B cell (primary cell): Measurements from ENCODE around the gene MICAL3. TPM values are rescaled to one million over a fixed set of nuclear protein-coding genes. Genes with fewer than 3 reads are reported as not detected.

Experiments
- ATAC-seq: fragments of 200-7000 bp; cut with Tn5 transposase; one replicate; pipeline ENCODE4 v1.10.0; 2021; ENCODE audit warnings: low read depth, mild to moderate bottlenecking, moderate number of reproducible peaks, moderate library complexity
- CTCF ChIA-PET: fragments of 350-600 bp; sonication (Branson Sonifier 250); formaldehyde crosslinking; loops from one replicate; lab custom pipeline; 2021; ENCODE audit warnings: antibody characterized with exemption, inconsistent platforms; lab: Charles Lee
- POLR2A ChIA-PET: fragments of 350-600 bp; sonication (Branson Sonifier 250); formaldehyde crosslinking; loops from one replicate; lab custom pipeline; 2021; ENCODE audit warnings: antibody characterized with exemption; lab: Charles Lee
- DNase-seq: peaks from one replicate; pipeline ENCODE4 v3.0.0; 2013
- H2AFZ ChIP-seq: 2 replicates; pipeline ENCODE4 v1.6.1; 2012; ENCODE audit warnings: mild to moderate bottlenecking, low read depth, low read length; ENCODE audit not compliant: insufficient read depth, poor library complexity, severe bottlenecking
- H3K27ac ChIP-seq, 2 donors: 1 replicate in 1 of 2; 2 replicates in 1 of 2; pipeline ENCODE4 v1.5.1; 2012 to 2013; ENCODE audit warnings: low read length in 2 of 2, mild to moderate bottlenecking in 2 of 2, moderate library complexity in 1 of 2
- H3K27me3 ChIP-seq, 4 experiments: fragments of 200-600 bp in 1 of 4; sonication (generic) in 1 of 4; replicated peaks in 1 of 4; 1 replicate in 2 of 4; 2 replicates in 2 of 4; pipeline versions ENCODE4 v1.6.1 to v1.7.0; 2013 to 2016; ENCODE audit warnings: low read length in 3 of 4, mild to moderate bottlenecking in 2 of 4, mixed read lengths in 1 of 4, moderate library complexity in 1 of 4; ENCODE audit not compliant: insufficient read depth in 4 of 4, control insufficient read depth in 3 of 4; ENCODE audit errors: control extremely low read depth in 1 of 4
- H3K36me3 ChIP-seq, 2 experiments: replicated peaks in 1 of 2; 1 replicate in 1 of 2; 2 replicates in 1 of 2; pipeline versions ENCODE4 v1.6.1 to v1.7.1; 2013; ENCODE audit warnings: low read length in 1 of 2; ENCODE audit not compliant: insufficient read depth in 2 of 2, control insufficient read depth in 1 of 2; ENCODE audit errors: control extremely low read depth in 1 of 2, extremely low read depth in 1 of 2
- H3K4me1 ChIP-seq, 2 donors: fragments of 200-600 bp in 1 of 2; sonication (generic) in 1 of 2; 1 replicate in 1 of 2; 2 replicates in 1 of 2; pipeline versions ENCODE4 v1.5.1 to v1.6.1; 2013 to 2017; ENCODE audit warnings: low read length in 2 of 2; ENCODE audit not compliant: control insufficient read depth in 2 of 2, insufficient read depth in 2 of 2
- H3K4me2 ChIP-seq: replicated peaks from 2 replicates; pipeline ENCODE3; 2012; ENCODE audit warnings: mild to moderate bottlenecking, low read depth, low read length; ENCODE audit not compliant: poor library complexity, severe bottlenecking
- H3K4me3 ChIP-seq, 5 experiments: fragments of 200-600 bp in 1 of 5; sonication (generic) in 1 of 5; 1 replicate in 3 of 5; 2 replicates in 2 of 5; pipeline versions ENCODE4 v1.5.1 to v1.7.0; 2011 to 2016; ENCODE audit warnings: low read length in 4 of 5, mild to moderate bottlenecking in 4 of 5, low read depth in 2 of 5, control low read depth in 1 of 5, moderate library complexity in 1 of 5; ENCODE audit not compliant: insufficient read depth in 1 of 5; ENCODE audit errors: control extremely low read depth in 1 of 5, extremely low read depth in 1 of 5
- H3K79me2 ChIP-seq: fragments of 200-600 bp; sonication (generic); one replicate; pipeline ENCODE4 v1.6.0; 2016; ENCODE audit warnings: low read length; ENCODE audit not compliant: control insufficient read depth, insufficient read depth
- H3K9ac ChIP-seq: fragments of 200-600 bp; sonication (generic); 2 replicates; pipeline ENCODE4 v1.6.1; 2017; ENCODE audit warnings: mild to moderate bottlenecking, low read length, moderate library complexity
- H3K9me3 ChIP-seq, 3 donors: one replicate each; pipeline versions ENCODE4 v1.6.1 to v1.7.1; 2013; ENCODE audit warnings: low read length in 2 of 3; ENCODE audit not compliant: control insufficient read depth in 2 of 3, insufficient read depth in 1 of 3; ENCODE audit errors: control extremely low read depth in 1 of 3
- H4K20me1 ChIP-seq: 2 replicates; pipeline ENCODE4 v1.6.0; 2012; ENCODE audit warnings: mild to moderate bottlenecking, low read length; ENCODE audit not compliant: insufficient read depth, control insufficient read depth, poor library complexity, severe bottlenecking
- H3K27ac Mint-ChIP-seq: one replicate; pipeline ENCODE4 v1.8.0; 2021; ENCODE audit warnings: mixed read lengths
- H3K27me3 Mint-ChIP-seq: one replicate; pipeline ENCODE4 v1.8.0; 2021; ENCODE audit warnings: mixed read lengths
- H3K4me1 Mint-ChIP-seq: one replicate; pipeline ENCODE4 v1.8.0; 2021; ENCODE audit warnings: mixed read lengths
- H3K4me3 Mint-ChIP-seq: one replicate; pipeline ENCODE4 v1.8.0; 2021; ENCODE audit warnings: mixed read lengths
- H3K9me3 Mint-ChIP-seq: one replicate; pipeline ENCODE4 v1.8.0; 2022; ENCODE audit warnings: mixed read lengths; ENCODE audit not compliant: insufficient read depth
- CTCF ChIP-seq: fragments of 200-600 bp; IDR thresholded peaks from one replicate; pipeline ENCODE4 v1.8.0; 2022; ENCODE audit warnings: antibody characterized with exemption, mild to moderate bottlenecking
- EZH2 ChIP-seq: IDR thresholded peaks from 2 replicates; pipeline ENCODE4 v1.6.1; 2012; ENCODE audit warnings: borderline replicate concordance, low read depth, mild to moderate bottlenecking, moderate library complexity, low read length; ENCODE audit not compliant: insufficient read depth, poor library complexity, severe bottlenecking
- WGBS: methylation state at CpG from one replicate; pipeline ENCODE4 v1.1.5; 2013; ENCODE audit warnings: missing lambda C conversion rate; ENCODE audit not compliant: insufficient coverage; 5-methylcytosine and 5-hydroxymethylcytosine counted together
- intact Hi-C: fragments of 100-400 bp; cut with micrococcal nuclease; formaldehyde crosslinking; loops from one replicate; pipeline ENCODE4 v1.10.0; 2022
- polyA plus RNA-seq: library from polyadenylated mRNA; depleted of rRNA; stranded (reverse); fragments of >200 nt; gene quantifications from 2 replicates; pipeline ENCODE4 v1.2.3, GENCODE V29; 2012
- total RNA-seq, 2 donors: library from RNA; stranded (reverse); fragments of 120-200 nt in 1 of 2; gene quantifications; 1 replicate in 1 of 2; 2 replicates in 1 of 2; pipeline versions ENCODE4 v1.2.3 to v1.2.4, GENCODE V29; 2013 to 2022

MICAL3 gene
- total and polyA plus RNA-seq, 2 donors (not counting 1 experiment from before 2014, with no cell fraction given) = 50.5 to 253 TPM

- intact Hi-C loops = loop anchor here (5.0 kb wide), 1 partner anchor 233 kb away; no protein-coding TSS in a partner anchor
- WGBS = 88% methylated on average over 9 of the region's 9 CpGs
- no peak overlapping the region for H3K4me3 Mint-ChIP-seq
- Histone ChIP-seq H3K79me2 (peaks cover 68% of the 10 kb centered on the region), H3K4me1 (peaks cover 48 to 63% of the 10 kb centered on the region in 2 donors), H3K27me3 (no peaks in the 10 kb centered on the region), H3K9ac (no peak overlapping the region), H3K4me3 (no peak overlapping the region), H2AFZ (no peak overlapping the region), H4K20me1 (peaks cover 19% of the 10 kb centered on the region), H3K9me3 (no peaks in the 10 kb centered on the region), H3K36me3 (peaks cover 0 to 3% of the 10 kb centered on the region in 2 experiments), H3K27ac (no peak overlapping the region), H3K4me2 (no peak overlapping the region)
- ATAC-seq = no peak
- ChIA-PET CTCF (interaction anchor here (1.3 to 6.6 kb wide), 2 partner anchors 15 to 307 kb away, joined by 4 to 73 read pairs; no protein-coding TSS in a partner anchor), POLR2A (no interaction called here)
- no peaks in the 10 kb centered on the region for H3K27me3 Mint-ChIP-seq
- no peaks in the 10 kb centered on the region for H3K9me3 Mint-ChIP-seq
- no peak for DNase-seq
- peaks cover 52% of the 10 kb centered on the region for H3K4me1 Mint-ChIP-seq
- TF ChIP-seq CTCF = no peak
- TF ChIP-seq EZH2 = no peak
- H3K27ac Mint-ChIP-seq = no peak overlapping the region
Measured at GRCh38 chr22:17769716-17770082, 254.7 kb downstream of the MICAL3 start.

GRCh38 chr22:17769013-17769715 lies 255.2 kb downstream of the MICAL3 start:
- peaks cover 45 to 60% of the 10 kb centered on the region in 2 donors for H3K4me1 ChIP-seq
- H3K36me3 ChIP-seq = peaks cover 0 to 3% of the 10 kb centered on the region in 2 experiments
- H2AFZ ChIP-seq = no peak overlapping the region
- H4K20me1 ChIP-seq = peaks cover 19% of the 10 kb centered on the region
- Mint-ChIP-seq H3K4me1 (peaks cover 56% of the 10 kb centered on the region), H3K4me3 (no peak overlapping the region), H3K27ac (no peak overlapping the region), H3K27me3 (no peaks in the 10 kb centered on the region), H3K9me3 (no peaks in the 10 kb centered on the region)
- H3K4me2 ChIP-seq = no peak overlapping the region
- H3K9me3 ChIP-seq = no peaks in the 10 kb centered on the region
- DNase-seq = no peak
- CTCF ChIA-PET = interaction anchor here (1.3 to 6.6 kb wide), 2 partner anchors 16 to 307 kb away, joined by 4 to 73 read pairs; no protein-coding TSS in a partner anchor
- H3K9ac ChIP-seq = no peak overlapping the region
- H3K4me3 ChIP-seq = no peak overlapping the region
- intact Hi-C loops = no loop called here
- ATAC-seq = no peak
- H3K79me2 ChIP-seq = peaks cover 74% of the 10 kb centered on the region
- no peaks in the 10 kb centered on the region for H3K27me3 ChIP-seq
- TF ChIP-seq CTCF (no peak), EZH2 (no peak)
- no peak overlapping the region for H3K27ac ChIP-seq
- WGBS = 89% methylated on average over 10 of the region's 14 CpGs
- POLR2A ChIA-PET = no interaction called here
